Nephron (organoid): Measurements from ENCODE around the gene LIN7A.

Source experiments
- H3K27ac Mint-ChIP-seq, 3 experiments: 2 replicates each; pipeline ENCODE4 v1.8.0; 2020; ENCODE audit warnings: mixed read lengths in 3 of 3, mild to moderate bottlenecking in 2 of 3, moderate library complexity in 1 of 3
- H3K27me3 Mint-ChIP-seq: 2 replicates; pipeline ENCODE4 v1.8.0; 2021; ENCODE audit warnings: low read depth, mild to moderate bottlenecking, moderate library complexity, mixed read lengths
- H3K36me3 Mint-ChIP-seq: 2 replicates; pipeline ENCODE4 v1.8.0; 2020; ENCODE audit warnings: low read depth, mixed read lengths
- H3K4me1 Mint-ChIP-seq: 2 replicates; pipeline ENCODE4 v1.8.0; 2020; ENCODE audit warnings: mixed read lengths
- H3K4me3 Mint-ChIP-seq, 3 experiments: 2 replicates each; pipeline ENCODE4 v1.8.0; 2020; ENCODE audit warnings: mild to moderate bottlenecking in 3 of 3, mixed read lengths in 3 of 3, moderate library complexity in 2 of 3
- H3K9me3 Mint-ChIP-seq: 2 replicates; pipeline ENCODE4 v1.8.0; 2020; ENCODE audit warnings: mixed read lengths
- CTCF ChIP-seq, 3 experiments: fragments of 200-600 bp; sonication (generic); IDR thresholded peaks; one replicate each; pipeline ENCODE4 v1.5.0; 2021; ENCODE audit warnings: antibody characterized with exemption in 3 of 3; ENCODE audit not compliant: unreplicated experiment in 3 of 3

The LIN7A gene

GRCh38 chr12:80968326-80968725 lies 30.6 kb upstream of the LIN7A start:
- no peak for TF ChIP-seq CTCF (IDR thresholded peaks at IDR 0.05; ENCODE audit: unreplicated experiment in 3 of 3)
- H3K4me3 Mint-ChIP-seq = no peak overlapping the region
- H3K9me3 Mint-ChIP-seq = no peaks in the 10 kb centered on the region
- H3K27me3 Mint-ChIP-seq = no peaks in the 10 kb centered on the region
- no peaks in the 10 kb centered on the region for H3K4me1 Mint-ChIP-seq
- no peaks in the 10 kb centered on the region for H3K36me3 Mint-ChIP-seq
- H3K27ac Mint-ChIP-seq = no peak overlapping the region

- no peak overlapping the region for H3K4me3 Mint-ChIP-seq
- no peaks in the 10 kb centered on the region for H3K4me1 Mint-ChIP-seq
- no peaks in the 10 kb centered on the region for H3K36me3 Mint-ChIP-seq
Observed at GRCh38 chr12:80967565-80967964, 29.8 kb upstream of the LIN7A start.

GRCh38 chr12:80966001-80966400 lies 28.3 kb upstream of the LIN7A start:
- Mint-ChIP-seq H3K27me3 (no peaks in the 10 kb centered on the region), H3K9me3 (no peaks in the 10 kb centered on the region), H3K4me1 (no peaks in the 10 kb centered on the region), H3K27ac (no peak overlapping the region), H3K4me3 (no peak overlapping the region), H3K36me3 (no peaks in the 10 kb centered on the region)
- no peak for TF ChIP-seq CTCF (IDR thresholded peaks at IDR 0.05; ENCODE audit: unreplicated experiment in 3 of 3)

More at GRCh38 chr12:80967565-80967964, 29.8 kb upstream of the LIN7A start:
- Mint-ChIP-seq H3K27ac (no peak overlapping the region), H3K9me3 (no peaks in the 10 kb centered on the region), H3K27me3 (no peaks in the 10 kb centered on the region)
- TF ChIP-seq CTCF (IDR thresholded peaks at IDR 0.05; ENCODE audit: unreplicated experiment in 3 of 3) = no peak

- H3K4me3 Mint-ChIP-seq = no peak overlapping the region
- no peaks in the 10 kb centered on the region for H3K9me3 Mint-ChIP-seq
Observed at GRCh38 chr12:80958162-80958561, 20.4 kb upstream of the LIN7A start.

GRCh38 chr12:80954857-80955520 lies 17.3 kb upstream of the LIN7A start:
- TF ChIP-seq CTCF (IDR thresholded peaks at IDR 0.05; ENCODE audit: unreplicated experiment in 3 of 3) = no peak
- Mint-ChIP-seq H3K36me3 (no peaks in the 10 kb centered on the region), H3K27me3 (no peaks in the 10 kb centered on the region), H3K27ac (no peak overlapping the region), H3K4me3 (no peak overlapping the region), H3K4me1 (no peaks in the 10 kb centered on the region), H3K9me3 (no peaks in the 10 kb centered on the region)

More at GRCh38 chr12:80958162-80958561, 20.4 kb upstream of the LIN7A start:
- H3K27ac Mint-ChIP-seq = no peak overlapping the region
- H3K36me3 Mint-ChIP-seq = no peaks in the 10 kb centered on the region
- H3K4me1 Mint-ChIP-seq = no peaks in the 10 kb centered on the region
- TF ChIP-seq CTCF (IDR thresholded peaks at IDR 0.05; ENCODE audit: unreplicated experiment in 3 of 3) = no peak
- no peaks in the 10 kb centered on the region for H3K27me3 Mint-ChIP-seq

GRCh38 chr12:80952443-80952842 lies 14.7 kb upstream of the LIN7A start:
- Mint-ChIP-seq H3K27me3 (no peaks in the 10 kb centered on the region), H3K4me1 (no peaks in the 10 kb centered on the region), H3K36me3 (no peaks in the 10 kb centered on the region), H3K27ac (no peak overlapping the region), H3K9me3 (no peaks in the 10 kb centered on the region), H3K4me3 (no peak overlapping the region)
- TF ChIP-seq CTCF (IDR thresholded peaks at IDR 0.05; ENCODE audit: unreplicated experiment in 3 of 3) = no peak
